Epithelial cell of esophagus (primary cell): ENCODE results near the gene DGKG.

Experiments
- DNase-seq: peaks from one replicate; pipeline ENCODE4 v3.0.0; 2010; ENCODE audit warnings: low read depth
- H3K4me3 ChIP-seq: 2 replicates; pipeline ENCODE4 v1.5.1; 2011; ENCODE audit warnings: mild to moderate bottlenecking, low read length, control low read depth
- TF ChIP-seq, protein P1 (sequence below): IDR thresholded peaks from 2 replicates; pipeline ENCODE4 v1.5.1; 2011; ENCODE audit warnings: low read depth, mild to moderate bottlenecking, low read length, control low read depth, inconsistent platforms; ENCODE audit not compliant: insufficient read depth; ENCODE audit errors: missing control alignments

DGKG gene

DNA sequence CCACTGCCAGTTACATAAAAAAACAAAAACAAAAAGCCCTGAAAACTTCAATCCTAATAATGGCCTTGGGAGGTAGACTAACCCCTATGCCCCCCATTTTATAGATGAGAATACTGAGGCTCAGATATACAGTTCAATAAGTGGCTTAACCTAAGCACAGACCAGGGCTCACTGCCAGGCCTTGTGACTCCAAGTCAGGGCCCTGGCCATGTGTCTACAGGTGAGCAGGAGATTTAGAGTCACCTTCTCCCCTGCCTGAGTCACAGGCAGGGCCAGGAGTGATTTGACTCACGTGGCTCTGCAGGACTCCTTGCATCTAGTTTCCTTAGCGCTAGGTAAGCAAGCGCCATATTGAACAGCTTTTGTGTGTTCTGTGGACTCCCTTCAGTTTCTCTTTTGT is 154.5 kb downstream of the DGKG start:
- DNase-seq: peak; percentile 32
- TF ChIP-seq, protein P1, sequence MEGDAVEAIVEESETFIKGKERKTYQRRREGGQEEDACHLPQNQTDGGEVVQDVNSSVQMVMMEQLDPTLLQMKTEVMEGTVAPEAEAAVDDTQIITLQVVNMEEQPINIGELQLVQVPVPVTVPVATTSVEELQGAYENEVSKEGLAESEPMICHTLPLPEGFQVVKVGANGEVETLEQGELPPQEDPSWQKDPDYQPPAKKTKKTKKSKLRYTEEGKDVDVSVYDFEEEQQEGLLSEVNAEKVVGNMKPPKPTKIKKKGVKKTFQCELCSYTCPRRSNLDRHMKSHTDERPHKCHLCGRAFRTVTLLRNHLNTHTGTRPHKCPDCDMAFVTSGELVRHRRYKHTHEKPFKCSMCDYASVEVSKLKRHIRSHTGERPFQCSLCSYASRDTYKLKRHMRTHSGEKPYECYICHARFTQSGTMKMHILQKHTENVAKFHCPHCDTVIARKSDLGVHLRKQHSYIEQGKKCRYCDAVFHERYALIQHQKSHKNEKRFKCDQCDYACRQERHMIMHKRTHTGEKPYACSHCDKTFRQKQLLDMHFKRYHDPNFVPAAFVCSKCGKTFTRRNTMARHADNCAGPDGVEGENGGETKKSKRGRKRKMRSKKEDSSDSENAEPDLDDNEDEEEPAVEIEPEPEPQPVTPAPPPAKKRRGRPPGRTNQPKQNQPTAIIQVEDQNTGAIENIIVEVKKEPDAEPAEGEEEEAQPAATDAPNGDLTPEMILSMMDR: no peak
- H3K4me3 ChIP-seq: no peak overlapping the region

- no peak overlapping the region for H3K4me3 ChIP-seq
- TF ChIP-seq, protein P1: no peak
- no peak for DNase-seq
These were observed 161.3 kb downstream of the DGKG start for GRCh38 chr3:186200726-186201125.

DNA sequence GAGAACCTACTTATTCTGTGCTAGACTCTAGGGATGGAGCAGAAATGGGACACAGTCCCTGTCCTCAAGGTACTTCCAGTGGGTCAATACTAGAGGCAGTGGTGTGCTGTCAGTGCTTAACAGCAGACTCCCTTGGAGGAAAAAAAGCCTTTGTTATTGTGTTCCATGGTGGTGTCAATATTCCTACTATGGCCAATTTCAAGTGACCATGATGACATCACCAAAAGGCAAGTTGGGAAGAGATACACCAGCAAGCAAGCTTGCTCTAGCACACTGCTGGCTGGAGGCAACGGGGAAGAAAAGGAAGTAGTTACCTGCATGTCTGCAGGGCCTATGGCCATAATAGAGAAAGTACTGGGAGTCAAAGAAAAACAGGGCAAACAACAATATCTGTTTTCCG is 163.6 kb downstream of the DGKG start:
- TF ChIP-seq, protein P1: no peak
- no peak for DNase-seq
- no peak overlapping the region for H3K4me3 ChIP-seq

GRCh38 chr3:186194451-186194811 is 167.6 kb downstream of the DGKG start:
- no peak overlapping the region for H3K4me3 ChIP-seq
- TF ChIP-seq, protein P1: no peak
- no peak for DNase-seq

- peak overlapping the region; percentile 5 for H3K4me3 ChIP-seq
- DNase-seq: no peak
- TF ChIP-seq, protein P1: no peak
These were observed 168.2 kb downstream of the DGKG start for GRCh38 chr3:186193534-186194450.

DNA sequence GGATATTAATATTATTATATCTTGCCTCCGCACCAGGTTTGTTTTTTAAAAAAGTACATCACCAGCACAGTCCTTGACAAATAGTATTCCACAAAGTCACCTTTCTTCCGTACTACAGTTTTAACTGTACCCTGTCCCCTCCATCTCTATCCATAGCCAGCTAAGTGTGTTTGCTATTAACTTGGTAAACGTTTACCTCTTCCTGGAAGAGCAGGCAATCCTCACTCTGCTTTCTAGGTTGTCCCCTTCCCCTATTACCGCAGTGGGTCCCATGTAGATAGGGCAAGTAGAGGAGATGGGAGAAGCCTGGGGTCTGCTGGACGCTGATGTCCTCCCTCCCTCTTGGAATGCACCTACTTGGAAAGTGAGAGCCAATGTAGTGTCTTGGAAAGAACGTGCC is 169.2 kb downstream of the DGKG start:
- DNase-seq: no peak
- TF ChIP-seq, protein P1: no peak
- no peak overlapping the region for H3K4me3 ChIP-seq

GRCh38 chr3:186189492-186189891 is 172.5 kb downstream of the DGKG start:
- no peak for DNase-seq
- TF ChIP-seq, protein P1: no peak
- no peak overlapping the region for H3K4me3 ChIP-seq
